GM19193 (cell line): ENCODE results near the gene EFHC1.

ENCODE experiments used
- POLR2A ChIP-seq: IDR thresholded peaks from 4 replicates; pipeline ENCODE4 v1.6.1; 2011; ENCODE audit not compliant: insufficient read depth, insufficient read length; ENCODE audit errors: extremely low read depth

EFHC1 gene

GRCh38 chr6:52541135-52541534 lies 121.0 kb downstream of the EFHC1 start:
- no peak for TF ChIP-seq POLR2A

GRCh38 chr6:52543262-52543661 lies 123.1 kb downstream of the EFHC1 start:
- no peak for TF ChIP-seq POLR2A

DNA sequence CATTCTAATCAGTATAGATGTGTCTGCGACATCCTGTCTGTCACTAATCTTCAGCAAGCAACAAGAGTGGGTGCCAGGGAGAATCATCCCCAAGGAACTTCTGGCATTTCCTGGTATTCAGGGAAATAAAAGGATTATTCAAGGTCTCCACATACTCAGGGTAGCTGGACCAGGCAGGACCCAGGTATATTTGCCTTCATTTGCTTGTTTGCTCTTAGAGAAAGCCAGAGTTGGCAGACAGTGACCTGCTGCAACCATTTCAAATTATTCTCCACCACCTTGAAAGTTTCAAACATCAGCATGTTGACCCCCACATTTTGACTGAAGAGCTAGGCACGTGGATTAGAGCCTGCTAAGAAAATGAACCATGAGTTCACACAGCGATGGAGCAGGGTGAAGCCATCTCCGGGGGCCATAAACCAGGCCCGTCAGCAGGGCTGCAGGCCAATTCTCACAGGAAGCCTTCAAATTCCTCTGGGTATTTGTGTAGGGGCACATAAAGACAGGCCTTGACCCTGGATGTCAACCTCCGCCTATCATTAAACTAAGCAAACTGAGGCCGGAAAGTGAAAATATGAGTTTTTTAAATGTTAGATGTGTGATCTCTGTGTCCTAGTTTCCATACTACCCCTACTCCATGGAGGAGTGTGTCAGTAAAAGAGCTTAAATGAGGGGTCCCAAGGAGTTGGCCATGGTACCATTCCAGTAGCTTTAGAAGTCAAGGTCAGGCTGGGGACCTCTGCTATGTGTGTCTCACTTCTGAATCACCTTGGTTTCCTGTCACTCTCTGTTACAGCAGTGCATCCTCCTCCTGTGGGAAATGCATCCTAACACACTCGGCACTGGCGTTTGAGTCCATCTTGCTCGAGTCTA lies 123.8 kb downstream of the EFHC1 start:
- TF ChIP-seq POLR2A: no peak

GRCh38 chr6:52544602-52545405 lies 124.7 kb downstream of the EFHC1 start:
- TF ChIP-seq POLR2A: no peak

DNA sequence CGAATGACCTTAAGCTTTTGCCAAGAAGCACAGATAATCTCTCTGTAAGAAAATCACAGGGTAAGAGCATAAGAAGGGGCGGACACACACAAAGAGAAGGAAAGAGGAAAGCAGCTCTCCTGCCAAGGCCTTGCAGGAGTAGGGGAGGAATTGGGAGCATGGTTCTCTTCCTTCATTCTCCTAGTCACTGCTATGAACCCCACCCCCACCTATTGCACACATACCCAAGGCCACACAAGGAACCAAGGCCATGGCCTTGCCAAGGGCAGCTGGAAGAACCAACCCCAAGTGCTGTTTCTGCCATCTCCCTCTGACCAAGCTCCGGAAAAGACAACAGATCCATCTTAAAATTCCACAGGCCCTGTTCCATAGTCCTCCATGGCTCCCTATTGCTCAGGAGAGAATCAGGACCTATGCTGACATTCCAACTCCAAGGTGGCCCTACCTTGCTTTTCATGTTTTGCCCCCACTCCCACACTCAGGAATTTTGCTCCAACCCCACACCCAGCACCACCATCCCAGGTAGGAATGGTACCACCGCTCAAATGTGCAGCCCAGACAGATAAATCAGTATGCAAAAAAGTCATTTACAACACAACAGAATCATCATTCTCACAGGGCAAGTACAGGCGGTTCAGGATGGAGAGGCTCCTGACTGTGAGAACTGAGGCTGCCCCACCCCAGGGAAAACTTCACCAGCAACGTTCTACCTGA lies 125.4 kb downstream of the EFHC1 start:
- no peak for TF ChIP-seq POLR2A

- no peak for TF ChIP-seq POLR2A
Measured at GRCh38 chr6:52546192-52546591, 126.0 kb downstream of the EFHC1 start.

DNA sequence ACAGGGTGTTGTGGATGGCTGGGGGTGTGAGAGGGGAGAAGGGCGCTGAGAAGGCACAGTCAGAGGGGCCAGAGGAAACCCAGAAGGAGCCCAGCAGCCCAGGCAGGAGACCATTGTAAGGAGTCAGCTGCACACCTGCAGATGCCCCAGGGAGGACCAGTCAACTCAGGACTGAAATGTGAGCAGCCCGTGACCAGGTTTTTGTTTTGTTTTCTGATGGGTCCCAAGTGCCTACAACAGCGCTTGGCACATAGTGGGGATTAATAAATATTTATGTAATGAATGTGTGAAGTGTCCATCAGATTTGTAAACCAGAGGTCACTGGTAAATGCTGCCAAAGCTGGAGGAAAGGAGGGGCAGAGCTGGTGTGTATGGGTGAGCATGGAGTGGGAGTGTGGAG lies 126.5 kb downstream of the EFHC1 start:
- TF ChIP-seq POLR2A: no peak

- no peak for TF ChIP-seq POLR2A
Measured at GRCh38 chr6:52547647-52548352, 127.7 kb downstream of the EFHC1 start.

DNA sequence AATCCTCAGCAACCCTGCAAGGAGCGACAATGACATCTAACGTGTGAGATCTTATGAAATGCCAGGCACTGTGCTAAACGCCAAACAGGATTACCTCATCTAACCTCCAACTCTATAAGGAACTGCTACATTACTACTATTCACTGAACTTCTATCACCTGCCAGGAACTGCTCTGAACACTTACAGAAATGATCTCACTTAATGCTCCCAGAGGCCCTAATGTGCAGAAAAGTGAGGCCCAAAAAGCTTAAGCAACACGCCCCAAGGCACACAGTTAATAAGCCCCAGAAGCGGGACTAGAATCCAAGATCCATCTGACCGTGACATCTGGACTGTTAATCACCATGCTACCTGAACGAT lies 128.2 kb downstream of the EFHC1 start:
- TF ChIP-seq POLR2A: no peak

GRCh38 chr6:52548999-52549398 lies 128.9 kb downstream of the EFHC1 start:
- no peak for TF ChIP-seq POLR2A

DNA sequence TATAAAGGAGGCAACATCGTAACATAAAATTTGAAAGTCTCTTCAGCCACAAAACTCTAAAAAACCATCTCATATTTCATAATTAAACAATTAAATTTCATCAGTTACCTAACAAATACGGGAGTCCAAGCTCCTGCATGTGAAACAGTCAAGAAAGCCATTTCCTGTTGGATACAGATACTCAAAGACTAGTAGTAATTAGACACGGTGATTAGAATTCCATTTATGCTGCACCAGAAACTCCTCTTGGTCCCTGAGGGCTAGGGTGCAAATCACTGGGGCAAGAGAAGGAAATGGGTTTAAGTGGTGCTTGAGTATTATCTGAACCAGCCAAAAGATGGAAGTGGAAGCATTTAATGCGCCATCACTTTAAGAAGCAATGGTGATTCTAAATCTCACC lies 129.3 kb downstream of the EFHC1 start:
- no peak for TF ChIP-seq POLR2A

- no peak for TF ChIP-seq POLR2A
Measured at GRCh38 chr6:52550014-52550575, 130.0 kb downstream of the EFHC1 start.

- TF ChIP-seq POLR2A: no peak
Measured at GRCh38 chr6:52550870-52551269, 130.7 kb downstream of the EFHC1 start.

DNA sequence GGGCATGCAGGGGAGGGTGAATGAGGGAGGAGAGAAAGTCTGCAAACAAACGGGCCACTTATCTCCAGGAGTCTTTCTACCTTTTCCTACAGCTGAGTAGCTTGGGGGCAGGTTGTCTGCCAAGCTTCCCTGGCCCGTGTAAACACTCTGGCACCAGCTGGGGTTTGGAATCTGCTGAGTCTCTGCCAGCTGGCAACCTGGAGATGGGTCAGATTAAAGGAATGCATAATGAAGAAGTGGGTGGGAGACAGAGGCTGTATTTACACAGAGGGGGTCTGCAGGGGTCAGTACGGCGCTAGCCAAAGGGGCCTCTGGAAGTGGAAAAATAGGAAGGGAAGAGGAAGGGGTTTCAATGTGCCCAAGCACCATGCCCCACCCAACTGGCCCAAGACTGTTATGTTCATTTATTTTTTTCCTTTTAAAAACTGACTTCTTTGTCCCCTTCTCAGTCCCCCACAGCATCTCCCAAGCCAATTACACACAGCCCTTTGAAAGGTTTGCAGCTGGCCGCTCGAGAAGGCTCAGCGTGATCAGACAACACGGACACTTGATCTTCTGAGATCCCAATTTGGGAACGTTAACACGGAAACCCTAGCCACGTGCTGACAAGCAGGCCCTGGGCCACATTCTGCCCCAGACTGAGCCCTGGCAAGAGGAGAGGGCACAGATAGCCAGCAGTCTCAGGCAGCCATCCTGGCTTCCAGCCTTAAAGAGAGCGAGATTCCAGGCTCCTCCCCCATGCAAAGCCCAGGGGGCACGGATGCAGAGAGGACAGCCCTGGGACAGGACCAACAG lies 131.5 kb downstream of the EFHC1 start:
- TF ChIP-seq POLR2A: no peak
